G401.6 (cell line): ENCODE measurements around the gene MAU2.

ENCODE experiments used
- FAIRE-seq: peaks from 2 replicates; lab custom pipeline; 2012; peaks lifted over from hg19 to GRCh38; lab: Jason Lieb, UNC

The MAU2 gene, protein sequence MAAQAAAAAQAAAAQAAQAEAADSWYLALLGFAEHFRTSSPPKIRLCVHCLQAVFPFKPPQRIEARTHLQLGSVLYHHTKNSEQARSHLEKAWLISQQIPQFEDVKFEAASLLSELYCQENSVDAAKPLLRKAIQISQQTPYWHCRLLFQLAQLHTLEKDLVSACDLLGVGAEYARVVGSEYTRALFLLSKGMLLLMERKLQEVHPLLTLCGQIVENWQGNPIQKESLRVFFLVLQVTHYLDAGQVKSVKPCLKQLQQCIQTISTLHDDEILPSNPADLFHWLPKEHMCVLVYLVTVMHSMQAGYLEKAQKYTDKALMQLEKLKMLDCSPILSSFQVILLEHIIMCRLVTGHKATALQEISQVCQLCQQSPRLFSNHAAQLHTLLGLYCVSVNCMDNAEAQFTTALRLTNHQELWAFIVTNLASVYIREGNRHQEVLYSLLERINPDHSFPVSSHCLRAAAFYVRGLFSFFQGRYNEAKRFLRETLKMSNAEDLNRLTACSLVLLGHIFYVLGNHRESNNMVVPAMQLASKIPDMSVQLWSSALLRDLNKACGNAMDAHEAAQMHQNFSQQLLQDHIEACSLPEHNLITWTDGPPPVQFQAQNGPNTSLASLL

DNA sequence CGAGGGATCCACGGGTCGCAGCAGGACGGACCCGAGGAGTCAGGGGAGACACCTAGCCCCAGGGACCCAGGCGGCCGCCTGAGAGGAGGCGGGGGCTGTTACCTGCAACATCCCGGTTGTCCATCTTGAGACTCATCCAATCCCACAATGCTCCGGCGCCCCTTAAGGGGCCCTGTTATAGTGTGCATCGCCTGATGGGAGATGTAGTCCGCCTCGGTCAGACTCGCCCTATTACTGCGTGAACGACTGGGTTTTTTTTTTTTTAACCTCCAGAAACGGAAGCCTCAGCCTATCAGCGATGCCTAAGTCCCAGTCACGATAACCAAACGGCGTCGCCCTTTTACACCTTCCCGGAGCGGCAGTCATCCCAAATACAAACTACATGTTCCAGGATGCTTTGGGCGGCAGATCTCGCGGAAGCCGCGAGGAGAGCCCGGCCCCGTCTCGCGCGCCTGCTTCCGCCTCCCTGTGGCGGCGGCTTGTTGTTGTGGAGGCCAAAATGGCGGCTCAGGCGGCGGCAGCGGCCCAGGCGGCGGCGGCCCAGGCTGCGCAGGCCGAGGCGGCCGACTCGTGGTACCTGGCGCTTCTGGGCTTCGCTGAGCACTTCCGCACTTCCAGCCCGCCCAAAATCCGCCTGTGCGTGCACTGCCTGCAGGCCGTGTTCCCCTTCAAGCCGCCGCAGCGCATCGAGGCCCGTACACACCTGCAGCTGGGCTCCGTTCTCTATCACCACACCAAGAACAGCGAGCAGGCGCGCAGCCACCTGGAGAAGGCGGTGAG, at the start of gene MAU2, which contains the start of gene SUGP1:
Gene MAU2 (plus strand): TSS at position 469 of the 780 bp plus-strand sequence. CDS start 31 bp downstream, at position 500.
Gene SUGP1 (minus strand): TSS at position 149 of the 780 bp plus-strand sequence. CDS start 13 bp downstream, at position 136.
- FAIRE-seq: peak; percentile 78

GRCh38 chr19:19271828-19272599, 48.6 kb upstream of the MAU2 start:
- no peak for FAIRE-seq

- FAIRE-seq: no peak
Observed at GRCh38 chr19:19274146-19274545, 46.5 kb upstream of the MAU2 start.

DNA sequence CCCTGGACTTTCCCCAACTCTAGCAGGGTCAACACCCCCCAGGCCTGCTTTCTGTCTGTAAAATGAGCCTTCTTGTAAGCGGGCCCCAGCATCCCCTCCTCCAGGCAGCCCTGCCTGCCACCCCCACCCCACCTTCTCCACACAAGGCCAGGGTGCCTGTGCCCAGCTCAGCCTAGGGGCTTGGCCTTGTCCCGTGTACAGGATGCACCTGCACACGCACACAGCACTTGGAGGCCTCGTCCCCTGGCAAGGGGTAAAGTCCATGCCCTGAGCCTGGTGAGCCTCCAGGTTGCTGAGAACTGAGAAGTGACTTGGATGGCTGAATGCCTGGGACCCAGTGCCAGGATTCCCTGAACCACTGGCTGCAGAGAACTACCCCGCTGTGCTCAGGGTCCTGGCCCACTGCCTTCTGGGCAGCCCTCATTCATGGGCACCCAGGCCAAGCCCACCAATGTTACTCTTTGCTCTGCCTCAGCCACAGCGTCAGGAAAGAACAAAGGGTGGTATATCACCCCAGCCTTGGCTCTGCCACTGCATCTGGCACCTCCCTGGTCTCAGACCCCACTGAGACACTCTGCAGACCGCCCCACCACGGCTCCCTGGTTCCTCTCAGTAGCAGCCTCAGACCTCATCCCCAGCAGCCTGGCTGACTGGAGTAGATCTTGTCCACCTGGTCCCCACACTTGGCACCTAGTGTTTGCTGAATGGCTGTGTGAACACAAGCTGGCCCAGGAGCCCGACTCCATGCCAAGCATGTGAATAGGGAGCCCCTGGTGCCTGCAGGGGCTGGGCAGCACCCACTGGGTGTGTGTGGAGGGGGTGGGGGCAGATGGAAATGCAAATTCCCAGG, 45.7 kb upstream of the MAU2 start:
- FAIRE-seq: no peak

DNA sequence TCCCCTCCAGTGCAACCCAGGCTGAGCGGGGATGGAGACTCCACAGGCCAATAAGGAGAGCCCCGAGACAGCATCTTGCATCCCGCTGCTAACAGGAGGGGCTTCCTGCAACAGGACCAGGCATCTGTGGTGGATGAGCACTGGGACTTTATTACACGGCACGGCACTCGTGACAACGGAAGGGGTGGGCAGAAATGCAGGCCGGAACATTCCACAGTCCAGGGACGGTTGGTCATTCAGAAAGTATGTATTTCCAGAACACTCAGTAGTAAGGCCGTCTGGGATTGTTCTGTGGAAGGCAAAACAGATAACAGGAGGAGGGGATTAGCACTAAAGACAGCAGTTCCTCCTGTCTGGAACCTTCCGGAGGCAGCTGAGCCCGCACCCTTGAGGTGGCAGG, 44.2 kb upstream of the MAU2 start:
- FAIRE-seq: no peak

- FAIRE-seq: no peak
Observed at GRCh38 chr19:19276851-19277250, 43.8 kb upstream of the MAU2 start.

GRCh38 chr19:19278315-19278714, 42.3 kb upstream of the MAU2 start:
- no peak for FAIRE-seq

DNA sequence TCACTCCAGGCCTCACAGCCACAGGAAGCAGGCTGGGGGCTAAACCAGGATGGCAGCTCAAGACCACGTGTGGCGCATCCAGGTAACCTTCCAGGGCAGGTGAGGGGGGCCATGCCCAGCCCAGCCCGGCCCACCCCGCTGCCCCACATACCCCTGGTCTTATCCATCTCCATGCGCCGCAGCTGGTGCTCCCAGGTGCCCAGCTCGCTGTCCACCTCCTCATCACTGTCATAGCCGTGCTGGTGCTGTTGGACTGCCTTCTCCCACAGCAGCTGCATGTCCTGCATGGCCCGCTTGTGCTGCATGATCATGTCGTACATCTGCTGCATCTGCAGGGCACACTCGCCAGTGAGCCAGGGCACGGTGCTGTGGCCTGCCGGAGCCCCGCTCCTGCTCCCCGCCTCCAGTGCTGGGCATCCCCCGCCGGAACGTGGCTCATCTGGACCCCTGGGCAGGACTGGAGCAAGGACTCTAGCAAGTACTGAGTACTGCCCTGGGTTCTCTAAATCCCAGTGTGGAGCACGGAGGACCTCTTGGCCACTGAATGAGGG, 41.5 kb upstream of the MAU2 start:
- FAIRE-seq: no peak

- FAIRE-seq: no peak
Observed at GRCh38 chr19:19279853-19280252, 40.8 kb upstream of the MAU2 start.

DNA sequence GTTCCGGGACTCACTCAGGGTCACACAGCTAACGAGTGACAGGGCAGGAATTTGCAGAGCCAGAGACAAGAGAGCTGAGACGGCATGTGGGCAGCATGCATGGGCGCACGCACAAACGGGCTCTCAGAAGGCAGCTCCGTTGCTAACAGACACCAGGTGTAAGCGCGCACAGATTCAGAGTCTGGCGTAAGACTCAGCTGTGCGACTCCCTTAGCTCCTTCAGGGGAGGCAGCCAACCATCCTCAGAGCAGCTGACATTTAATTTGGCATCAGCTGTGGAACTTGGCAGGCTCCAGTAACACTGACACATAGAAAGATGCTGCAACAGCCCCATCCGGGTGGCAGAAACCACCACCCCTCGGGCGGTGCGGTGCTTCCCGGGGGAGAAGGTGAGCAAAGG, 40.1 kb upstream of the MAU2 start:
- no peak for FAIRE-seq

DNA sequence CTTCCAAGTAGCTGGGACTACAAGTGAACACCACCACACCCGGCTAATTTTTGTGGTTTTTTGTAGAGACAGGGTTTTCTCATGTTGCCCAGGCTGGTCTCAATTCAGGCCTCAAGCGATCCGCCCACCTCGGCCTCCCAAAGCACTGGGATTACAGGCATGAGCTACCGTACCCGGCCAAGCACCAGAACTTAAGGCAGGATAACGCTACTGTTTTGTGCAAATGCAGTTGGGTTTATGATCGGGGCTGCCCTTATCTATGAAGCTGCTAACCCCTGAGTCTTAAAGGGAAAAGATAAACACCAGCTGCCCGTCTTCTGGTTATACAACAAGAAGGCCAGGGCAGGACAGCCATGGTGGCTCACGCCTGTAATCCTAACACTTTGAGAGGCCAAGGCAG, 34.9 kb upstream of the MAU2 start:
- FAIRE-seq: no peak

- no peak for FAIRE-seq
Observed at GRCh38 chr19:19292607-19293006, 28.0 kb upstream of the MAU2 start.

DNA sequence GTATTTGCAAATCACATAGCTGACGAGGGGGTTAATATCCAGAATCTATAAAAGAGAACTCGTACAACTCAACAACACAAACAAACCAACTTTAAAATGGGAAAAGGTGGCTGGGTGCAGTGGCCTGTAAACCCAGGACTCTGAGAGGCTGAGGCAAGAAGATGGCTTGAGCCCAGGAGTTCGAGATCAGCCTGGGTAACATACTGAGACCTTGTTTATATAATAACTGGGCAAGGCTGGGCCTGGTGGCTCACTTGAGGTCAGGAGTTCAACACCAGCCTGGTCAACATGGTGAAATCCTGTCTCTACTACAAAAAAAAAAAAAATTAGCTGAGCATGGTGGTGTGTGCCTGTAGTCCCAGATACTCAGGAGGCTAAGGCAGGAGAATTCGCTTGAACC, 25.7 kb upstream of the MAU2 start:
- no peak for FAIRE-seq

DNA sequence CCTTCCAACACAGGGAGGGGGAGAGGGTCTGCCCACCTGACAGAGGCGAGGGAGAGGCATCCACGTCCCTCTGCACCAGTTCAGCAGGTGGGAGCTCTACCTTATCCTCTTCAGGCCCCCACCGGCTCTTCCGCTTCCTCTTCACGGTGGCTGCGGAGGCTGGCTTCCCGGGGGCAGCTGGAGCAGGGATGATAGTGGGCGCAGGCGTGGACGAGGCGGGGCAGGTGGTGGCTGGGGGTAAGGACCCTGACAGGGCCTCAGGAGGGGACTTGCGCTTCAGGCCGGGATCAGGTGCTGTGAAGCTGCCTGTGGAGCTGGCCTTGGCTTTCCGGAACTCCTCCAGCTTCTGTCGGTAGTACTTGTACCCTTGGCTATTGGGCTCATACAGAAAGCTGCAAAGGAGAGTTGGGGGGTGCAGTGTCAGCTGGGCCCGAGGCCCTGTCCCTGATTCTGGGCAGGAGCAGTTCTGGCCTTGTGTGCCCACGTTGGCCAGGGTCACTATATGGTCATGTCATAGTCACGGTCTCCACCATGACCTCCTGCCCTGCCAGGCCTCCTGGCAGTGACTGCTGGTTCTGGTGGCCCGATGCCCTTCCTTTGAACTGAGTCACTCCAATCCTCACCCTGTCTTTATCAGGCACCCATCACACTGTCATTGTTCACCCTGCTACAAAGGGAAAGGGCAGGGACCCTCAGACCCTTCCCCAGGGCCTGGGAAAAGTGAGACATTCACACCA, 23.5 kb upstream of the MAU2 start:
- FAIRE-seq: no peak

GRCh38 chr19:19297759-19298158, 22.9 kb upstream of the MAU2 start:
- FAIRE-seq: no peak

DNA sequence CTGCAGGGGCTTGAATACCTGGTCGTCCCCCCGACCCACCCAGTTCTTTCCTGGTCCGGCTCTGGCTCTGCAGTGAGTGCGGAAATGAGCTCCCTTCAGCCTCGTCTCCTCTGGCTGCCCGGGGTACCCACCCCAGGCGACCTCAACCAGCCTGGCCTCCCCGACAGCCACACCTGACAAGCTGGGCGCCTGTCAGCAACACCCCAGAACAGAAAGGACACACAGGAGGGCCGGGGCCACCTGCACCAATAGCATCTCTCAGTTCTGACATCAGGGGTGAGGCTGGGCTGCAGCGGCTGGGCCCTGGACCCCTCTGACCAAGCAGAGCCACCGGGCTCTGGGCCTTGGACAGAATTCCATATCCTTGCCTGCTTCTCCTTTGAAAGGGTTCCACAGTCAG, 20.0 kb upstream of the MAU2 start:
- FAIRE-seq: no peak

DNA sequence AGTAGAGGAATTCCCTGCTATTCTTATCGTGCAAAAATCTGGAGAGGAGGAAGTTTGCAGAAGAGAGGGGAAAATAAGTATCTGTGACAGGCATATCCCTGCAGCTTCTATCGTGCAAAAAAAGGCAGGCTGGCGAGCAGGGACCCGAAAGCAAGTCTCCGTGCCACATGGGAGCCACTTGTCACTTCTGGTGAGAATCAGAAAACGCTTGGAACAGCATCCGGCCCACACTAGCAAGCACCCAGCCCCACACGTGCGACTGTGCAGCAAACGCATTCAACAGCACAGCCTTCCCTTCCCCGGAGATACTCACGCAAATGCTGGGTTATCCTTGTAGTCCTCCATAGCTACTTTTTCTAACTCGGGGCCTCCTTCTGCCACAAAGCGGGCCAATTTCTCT, 17.2 kb upstream of the MAU2 start:
- FAIRE-seq: no peak

- FAIRE-seq: no peak
Observed at GRCh38 chr19:19304186-19304965, 16.3 kb upstream of the MAU2 start.

- FAIRE-seq: no peak
Observed at GRCh38 chr19:19305066-19305465, 15.6 kb upstream of the MAU2 start.
